Activated B cell treated with CpG ODN at 0.5 μM for 24 hours (primary cell): ENCODE data around the gene PHETA1. TPM values are rescaled to one million over a fixed set of nuclear protein-coding genes. Genes with fewer than 3 reads are reported as not detected.

Source experiments
- ATAC-seq: fragments of 200-7000 bp; cut with Tn5 transposase; one replicate; pipeline ENCODE4 v1.10.0; 2021; ENCODE audit warnings: low read depth, mild to moderate bottlenecking, moderate library complexity
- CTCF ChIA-PET: fragments of 350-600 bp; sonication (Branson Sonifier 250); formaldehyde crosslinking; loops from one replicate; lab custom pipeline; 2021; ENCODE audit warnings: antibody characterized with exemption; lab: Charles Lee
- POLR2A ChIA-PET: fragments of 350-600 bp; sonication (Branson Sonifier 250); formaldehyde crosslinking; loops from one replicate; lab custom pipeline; 2021; ENCODE audit warnings: antibody characterized with exemption; lab: Charles Lee
- DNase-seq: peaks from one replicate; pipeline ENCODE4 v3.0.0; 2022
- H3K27ac Mint-ChIP-seq: one replicate; pipeline ENCODE4 v1.8.0; 2020; ENCODE audit warnings: mixed read lengths
- H3K27me3 Mint-ChIP-seq: one replicate; pipeline ENCODE4 v1.8.0; 2021; ENCODE audit warnings: mixed read lengths
- H3K36me3 Mint-ChIP-seq: one replicate; pipeline ENCODE4 v1.8.0; 2021; ENCODE audit warnings: low read depth, mixed read lengths
- H3K4me1 Mint-ChIP-seq: one replicate; pipeline ENCODE4 v1.8.0; 2021; ENCODE audit warnings: mixed read lengths
- H3K4me3 Mint-ChIP-seq: one replicate; pipeline ENCODE4 v1.8.0; 2020; ENCODE audit warnings: mild to moderate bottlenecking, mixed read lengths
- H3K9me3 Mint-ChIP-seq: one replicate; pipeline ENCODE4 v1.8.0; 2020; ENCODE audit warnings: mixed read lengths
- intact Hi-C: fragments of 100-400 bp; cut with micrococcal nuclease; formaldehyde crosslinking; loops from one replicate; pipeline ENCODE4 v1.15.1; 2024
- total RNA-seq: library from RNA; stranded (reverse); gene quantifications from 2 replicates; pipeline ENCODE4 v1.2.3, GENCODE V29; 2022
- TF ChIP-seq, protein P1 (sequence below): fragments of 200-600 bp; IDR thresholded peaks from one replicate; pipeline ENCODE4 v1.8.0; 2022; ENCODE audit warnings: antibody characterized with exemption, mild to moderate bottlenecking

The PHETA1 gene
- total RNA-seq, 1 donor from 2014 or later: 2.0 TPM

GRCh38 chr12:111312016-111312415 lies 56.9 kb downstream of the PHETA1 start:
- Mint-ChIP-seq H3K27ac (no peak overlapping the region), H3K9me3 (no peaks in the 10 kb centered on the region), H3K36me3 (no peaks in the 10 kb centered on the region), H3K4me3 (no peak overlapping the region), H3K4me1 (peaks cover 7% of the 10 kb centered on the region), H3K27me3 (peaks cover 9% of the 10 kb centered on the region)
- ChIA-PET POLR2A (no interaction called here), CTCF (interaction anchor here (3.3 kb wide), 1 partner anchor 418 kb away, joined by 17 read pairs; no protein-coding TSS in a partner anchor)
- TF ChIP-seq, protein P1, sequence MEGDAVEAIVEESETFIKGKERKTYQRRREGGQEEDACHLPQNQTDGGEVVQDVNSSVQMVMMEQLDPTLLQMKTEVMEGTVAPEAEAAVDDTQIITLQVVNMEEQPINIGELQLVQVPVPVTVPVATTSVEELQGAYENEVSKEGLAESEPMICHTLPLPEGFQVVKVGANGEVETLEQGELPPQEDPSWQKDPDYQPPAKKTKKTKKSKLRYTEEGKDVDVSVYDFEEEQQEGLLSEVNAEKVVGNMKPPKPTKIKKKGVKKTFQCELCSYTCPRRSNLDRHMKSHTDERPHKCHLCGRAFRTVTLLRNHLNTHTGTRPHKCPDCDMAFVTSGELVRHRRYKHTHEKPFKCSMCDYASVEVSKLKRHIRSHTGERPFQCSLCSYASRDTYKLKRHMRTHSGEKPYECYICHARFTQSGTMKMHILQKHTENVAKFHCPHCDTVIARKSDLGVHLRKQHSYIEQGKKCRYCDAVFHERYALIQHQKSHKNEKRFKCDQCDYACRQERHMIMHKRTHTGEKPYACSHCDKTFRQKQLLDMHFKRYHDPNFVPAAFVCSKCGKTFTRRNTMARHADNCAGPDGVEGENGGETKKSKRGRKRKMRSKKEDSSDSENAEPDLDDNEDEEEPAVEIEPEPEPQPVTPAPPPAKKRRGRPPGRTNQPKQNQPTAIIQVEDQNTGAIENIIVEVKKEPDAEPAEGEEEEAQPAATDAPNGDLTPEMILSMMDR: no peak
- intact Hi-C loops: no loop called here
- DNase-seq (no peak), ATAC-seq (no peak)

DNA sequence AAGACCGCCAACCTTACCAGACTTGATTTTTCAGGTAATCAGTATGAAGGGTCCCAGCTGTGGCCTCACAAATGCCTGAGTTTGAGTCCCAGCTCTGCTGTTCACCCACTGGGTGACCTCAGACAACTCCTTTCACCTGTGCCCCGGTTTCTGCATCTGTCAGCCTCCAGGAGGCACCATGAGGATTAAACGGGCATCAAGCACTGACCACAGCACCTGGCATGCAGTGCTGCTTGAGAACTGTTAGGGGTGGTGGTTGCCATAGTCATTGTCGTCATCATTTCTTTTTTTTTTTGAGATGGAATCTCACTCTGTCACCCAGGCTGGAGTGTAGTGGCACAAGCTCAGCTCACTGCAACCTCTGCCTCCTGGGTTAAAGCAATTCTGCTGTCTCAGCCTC lies 57.9 kb downstream of the PHETA1 start:
- intact Hi-C loops: no loop called here
- DNase-seq (no peak), ATAC-seq (no peak)
- ChIA-PET POLR2A (no interaction called here), CTCF (no interaction called here)
- TF ChIP-seq, protein P1: no peak
- H3K4me3 Mint-ChIP-seq: no peak overlapping the region
- no peak overlapping the region for H3K27ac Mint-ChIP-seq
- H3K36me3 Mint-ChIP-seq: no peaks in the 10 kb centered on the region
- H3K9me3 Mint-ChIP-seq: peaks cover 4% of the 10 kb centered on the region
- H3K4me1 Mint-ChIP-seq: peaks cover 7% of the 10 kb centered on the region
- H3K27me3 Mint-ChIP-seq: peaks cover 9% of the 10 kb centered on the region

Other genes with a start within 250 kb of the PHETA1 start
- 46.7 and 50.7 TPM in 2 replicates for gene SH2B3, start 36.8 kb upstream of the PHETA1 start, total RNA-seq
- 38.3 and 46.2 TPM in 2 replicates for gene ATXN2, start 230.2 kb upstream of the PHETA1 start, total RNA-seq